Measurements from ENCODE around the gene EBP. TPM values are rescaled to one million over a fixed set of nuclear protein-coding genes. Genes with fewer than 3 reads are reported as not detected.

EBP gene
- total RNA-seq, result 100 to 1,000 TPM; 338 to 344 TPM

DNA sequence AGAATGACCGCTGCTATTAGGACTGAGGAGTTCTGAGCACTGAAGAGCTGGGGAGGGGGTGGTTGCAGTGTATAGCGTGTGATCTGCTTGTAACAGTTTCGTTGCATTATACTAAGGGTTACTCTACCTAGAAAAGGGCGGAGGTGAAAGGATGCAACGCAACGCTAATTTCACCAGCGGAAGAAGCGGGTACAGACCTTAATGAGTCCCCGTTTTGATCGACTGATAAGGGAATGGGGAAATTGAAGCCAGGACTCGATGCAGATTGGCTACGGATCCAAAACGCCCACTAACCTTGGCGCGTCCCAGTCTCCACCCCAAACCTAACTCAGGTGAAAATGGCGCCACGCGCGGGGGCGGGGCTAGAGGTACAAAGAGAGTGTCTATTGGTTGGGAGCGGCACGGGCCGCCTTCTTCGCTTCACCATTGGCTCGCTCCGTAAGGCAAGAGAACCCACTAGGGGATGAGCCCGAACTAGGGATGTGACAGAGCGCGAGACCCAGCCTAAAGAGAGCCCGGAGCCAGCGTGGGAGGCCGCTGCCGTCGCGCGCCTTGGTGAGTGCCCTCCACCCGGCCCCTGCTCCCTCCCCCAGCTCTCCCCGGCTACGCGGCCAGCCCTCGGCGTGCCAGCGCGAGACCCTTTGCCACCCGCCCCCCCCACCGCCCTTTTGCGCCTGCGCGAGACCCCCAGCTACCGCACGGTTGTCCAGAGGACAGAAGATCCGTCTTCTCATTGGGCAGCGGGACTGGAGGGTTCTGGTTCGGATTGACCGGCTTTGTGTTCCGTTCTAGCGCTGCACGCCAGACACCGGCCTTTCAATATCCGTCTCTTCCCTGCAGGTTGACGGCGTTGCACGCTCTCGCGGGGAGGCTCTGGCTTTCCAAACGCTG lies at the start of gene EBP:
TSS of gene EBP (plus strand) at position 456 of the 891 bp plus-strand sequence. CDS start 1,964 bp downstream, outside the sequence.
- DNase-seq, result peak; percentile 96
- ChIA-PET POLR2A (interaction anchor here (0.5 to 2.7 kb wide), 6 partner anchors 8 to 53 kb away, joined by 3 to 20 read pairs (median 4); partner anchors contain the start of genes RBM3, SLC38A5 and TBC1D25), CTCF (interaction anchor here (2.6 kb wide), 1 partner anchor 18 kb away, joined by 11 read pairs; the partner anchor contains the start of gene TBC1D25)
- Mint-ChIP-seq H3K4me3 (peak within 1 kb of the TSS; percentile 89), H3K36me3 (ENCODE audit: low read depth) (peaks cover 41% of the 10 kb centered on the region), H3K9me3 (ENCODE audit: insufficient read depth) (no peaks in the 10 kb centered on the region), H3K27ac (peak within 1 kb of the TSS; percentile 99), H3K4me1 (ENCODE audit: low read depth) (peaks cover 43% of the 10 kb centered on the region), H3K27me3 (ENCODE audit: low read depth) (no peaks in the 10 kb centered on the region)
- ATAC-seq, result peak; percentile 97

DNA sequence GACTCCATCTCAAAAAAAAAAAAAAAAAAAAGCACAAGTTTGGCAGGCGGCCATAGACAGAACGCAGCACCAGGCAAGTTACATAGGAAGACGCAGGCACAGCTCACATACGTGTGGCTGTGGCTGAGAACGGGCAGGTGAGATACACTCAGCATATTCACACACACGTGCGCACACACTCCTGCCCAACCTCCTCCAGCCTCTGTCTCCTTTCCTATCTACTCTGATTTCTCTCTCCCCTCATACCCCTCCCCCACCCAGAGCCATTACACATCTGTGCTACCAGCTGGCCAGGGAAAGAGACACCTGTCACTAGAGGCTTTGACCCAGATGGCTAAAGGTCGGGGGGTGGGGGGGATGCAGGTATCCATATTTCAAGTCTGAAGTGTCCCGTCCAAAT lies 49.4 kb upstream of the EBP start:
- peaks cover 48% of the 10 kb centered on the region for H3K4me1 Mint-ChIP-seq (ENCODE audit: low read depth)
- no peak for DNase-seq
- H3K9me3 Mint-ChIP-seq (ENCODE audit: insufficient read depth), result no peaks in the 10 kb centered on the region
- no peak overlapping the region for H3K4me3 Mint-ChIP-seq
- POLR2A ChIA-PET, result no interaction called here
- no peak overlapping the region for H3K27ac Mint-ChIP-seq
- no peak for ATAC-seq
- no peaks in the 10 kb centered on the region for H3K27me3 Mint-ChIP-seq (ENCODE audit: low read depth)
- CTCF ChIA-PET, result no interaction called here
- peaks cover 13% of the 10 kb centered on the region for H3K36me3 Mint-ChIP-seq (ENCODE audit: low read depth)

DNA sequence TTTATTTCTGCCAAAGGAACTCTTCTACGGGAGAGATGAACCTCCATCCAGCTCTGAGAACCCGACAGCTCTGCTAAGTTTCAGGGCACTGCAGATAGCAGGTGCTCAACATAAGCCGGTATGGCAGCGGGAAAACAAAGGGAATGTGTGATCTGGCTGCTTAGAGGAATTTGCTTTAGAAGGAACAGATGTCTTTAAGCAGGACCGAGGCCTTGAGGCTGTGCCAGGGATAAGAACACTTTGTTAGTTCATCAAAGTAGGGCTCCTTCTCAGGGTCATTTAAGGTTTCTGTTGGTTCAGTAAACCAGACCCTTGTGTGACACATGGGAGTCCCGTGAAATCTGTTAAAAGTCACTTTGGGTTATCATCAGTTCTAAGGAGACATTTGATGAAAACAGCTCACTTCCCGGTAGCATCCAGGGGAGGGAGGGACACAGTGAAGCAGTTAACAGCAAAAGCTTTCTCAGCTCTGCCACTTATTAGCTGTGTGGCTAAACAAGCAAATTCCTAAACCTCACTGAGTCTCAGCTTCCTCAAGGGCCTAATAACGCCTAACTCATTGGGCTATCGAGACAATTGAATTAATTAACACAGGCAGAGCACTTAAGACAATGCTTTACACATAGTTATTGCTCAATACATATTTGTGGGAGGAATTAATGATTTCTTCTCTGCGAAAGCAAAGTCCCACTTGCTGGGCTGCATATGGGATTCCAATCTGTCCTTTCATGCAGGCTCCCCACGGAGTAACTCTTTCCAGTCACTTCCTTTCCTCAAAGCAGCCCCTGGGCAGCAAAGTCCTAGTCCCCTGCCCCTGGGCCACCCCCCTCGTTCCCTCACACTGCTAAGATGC lies 48.5 kb upstream of the EBP start:
- DNase-seq, result no peak
- Mint-ChIP-seq H3K4me3 (no peak overlapping the region), H3K4me1 (ENCODE audit: low read depth) (peaks cover 49% of the 10 kb centered on the region), H3K9me3 (ENCODE audit: insufficient read depth) (no peaks in the 10 kb centered on the region), H3K27me3 (ENCODE audit: low read depth) (no peaks in the 10 kb centered on the region), H3K27ac (no peak overlapping the region), H3K36me3 (ENCODE audit: low read depth) (peaks cover 12% of the 10 kb centered on the region)
- ATAC-seq, result no peak
- POLR2A ChIA-PET, result interaction anchor here (1.3 kb wide), 1 partner anchor 67 kb away, joined by 7 read pairs; the partner anchor contains the start of gene TBC1D25
- CTCF ChIA-PET, result interaction anchor here (1.2 to 3.6 kb wide), 6 partner anchors 10 to 390 kb away, joined by 3 to 21 read pairs (median 4); partner anchors contain the start of gene TBC1D25

DNA sequence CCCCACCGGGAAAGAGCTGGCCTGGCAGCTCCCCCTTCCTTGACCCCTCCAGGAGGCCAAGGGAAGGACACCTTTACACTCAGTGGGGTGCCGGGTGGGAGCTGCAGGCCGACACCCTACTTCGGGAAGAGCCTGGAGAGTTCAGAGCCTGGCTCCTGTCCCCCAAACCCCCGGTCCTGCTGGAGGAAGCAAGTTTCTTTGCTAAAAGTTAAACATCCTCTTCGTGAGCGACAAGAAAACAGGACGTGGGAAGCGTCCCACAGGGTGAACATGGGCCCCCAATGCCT lies 48.0 kb upstream of the EBP start:
- ChIA-PET CTCF (interaction anchor here (0.9 to 3.6 kb wide), 7 partner anchors 10 to 390 kb away, joined by 3 to 21 read pairs (median 5); partner anchors contain the start of gene TBC1D25), POLR2A (interaction anchor here (0.8 to 1.3 kb wide), 2 partner anchors 67 to 101 kb away, joined by 4 to 7 read pairs; partner anchors contain the start of genes RBM3 and TBC1D25)
- Mint-ChIP-seq H3K27me3 (ENCODE audit: low read depth) (no peaks in the 10 kb centered on the region), H3K4me1 (ENCODE audit: low read depth) (peaks cover 53% of the 10 kb centered on the region), H3K9me3 (ENCODE audit: insufficient read depth) (no peaks in the 10 kb centered on the region), H3K36me3 (ENCODE audit: low read depth) (peaks cover 17% of the 10 kb centered on the region), H3K27ac (no peak overlapping the region), H3K4me3 (no peak overlapping the region)
- ATAC-seq (no peak), DNase-seq (no peak)

DNA sequence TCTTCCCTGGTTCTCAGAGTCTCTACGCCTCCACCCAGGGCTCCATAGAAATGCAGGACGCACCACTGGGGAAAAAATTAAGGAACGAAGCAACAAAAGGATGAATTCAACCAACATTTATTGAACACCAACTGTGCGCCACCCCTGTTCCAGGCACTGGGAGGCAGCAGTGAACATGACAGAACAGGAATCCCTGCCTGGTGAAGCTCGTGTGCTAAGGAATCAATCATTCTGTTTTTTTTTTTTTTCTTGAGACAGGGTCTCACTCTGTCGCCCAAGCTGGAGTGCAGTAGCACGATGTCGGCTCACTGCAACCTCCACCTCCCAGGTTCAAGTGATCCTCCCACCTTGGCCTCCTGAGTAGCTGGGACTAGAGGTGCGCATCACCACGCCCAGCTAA lies 47.5 kb upstream of the EBP start:
- DNase-seq (peak; percentile 49), ATAC-seq (no peak)
- H3K27me3 Mint-ChIP-seq (ENCODE audit: low read depth), result no peaks in the 10 kb centered on the region
- H3K4me3 Mint-ChIP-seq, result no peak overlapping the region
- H3K36me3 Mint-ChIP-seq (ENCODE audit: low read depth), result peaks cover 18% of the 10 kb centered on the region
- POLR2A ChIA-PET, result interaction anchor here (0.7 to 1.3 kb wide), 3 partner anchors 66 to 104 kb away, joined by 3 to 7 read pairs (median 4); partner anchors contain the start of genes RBM3 and TBC1D25
- H3K4me1 Mint-ChIP-seq (ENCODE audit: low read depth), result peaks cover 54% of the 10 kb centered on the region
- peak overlapping the region; percentile 66 for H3K27ac Mint-ChIP-seq
- CTCF ChIA-PET, result interaction anchor here (0.6 to 3.6 kb wide), 11 partner anchors 11 to 391 kb away, joined by 3 to 21 read pairs (median 4); partner anchors contain the start of genes RBM3 and TBC1D25
- H3K9me3 Mint-ChIP-seq (ENCODE audit: insufficient read depth), result no peaks in the 10 kb centered on the region

DNA sequence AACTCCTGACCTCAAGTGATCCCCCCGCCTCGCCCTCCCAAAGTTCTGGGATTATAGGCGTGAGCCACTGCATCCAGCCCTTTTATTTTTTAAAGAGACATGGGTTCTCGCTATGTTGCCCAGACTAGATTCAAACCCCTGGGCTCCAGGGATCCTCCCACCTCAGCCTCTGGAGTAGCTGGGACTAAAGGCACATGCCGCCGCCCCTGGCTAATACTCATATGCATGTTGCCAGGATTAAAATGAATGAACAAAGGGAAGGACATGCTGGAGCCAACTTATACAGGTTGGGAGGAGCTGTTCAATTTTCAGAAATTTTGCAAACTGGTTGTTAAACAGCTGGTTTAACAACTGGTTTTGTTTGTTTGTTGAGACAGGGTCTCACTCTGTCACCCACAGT lies 47.0 kb upstream of the EBP start:
- Mint-ChIP-seq H3K4me1 (ENCODE audit: low read depth) (peaks cover 52% of the 10 kb centered on the region), H3K9me3 (ENCODE audit: insufficient read depth) (no peaks in the 10 kb centered on the region), H3K4me3 (peak overlapping the region; percentile 94), H3K36me3 (ENCODE audit: low read depth) (peaks cover 19% of the 10 kb centered on the region), H3K27ac (peak overlapping the region; percentile 92), H3K27me3 (ENCODE audit: low read depth) (no peaks in the 10 kb centered on the region)
- DNase-seq, result no peak
- no peak for ATAC-seq
- ChIA-PET CTCF (interaction anchor here (0.6 to 3.6 kb wide), 10 partner anchors 19 to 391 kb away, joined by 3 to 21 read pairs (median 4); partner anchors contain the start of genes RBM3 and TBC1D25), POLR2A (interaction anchor here (0.7 to 0.8 kb wide), 3 partner anchors 47 to 104 kb away, joined by 3 to 4 read pairs (median 3); partner anchors contain the start of gene RBM3)

DNA sequence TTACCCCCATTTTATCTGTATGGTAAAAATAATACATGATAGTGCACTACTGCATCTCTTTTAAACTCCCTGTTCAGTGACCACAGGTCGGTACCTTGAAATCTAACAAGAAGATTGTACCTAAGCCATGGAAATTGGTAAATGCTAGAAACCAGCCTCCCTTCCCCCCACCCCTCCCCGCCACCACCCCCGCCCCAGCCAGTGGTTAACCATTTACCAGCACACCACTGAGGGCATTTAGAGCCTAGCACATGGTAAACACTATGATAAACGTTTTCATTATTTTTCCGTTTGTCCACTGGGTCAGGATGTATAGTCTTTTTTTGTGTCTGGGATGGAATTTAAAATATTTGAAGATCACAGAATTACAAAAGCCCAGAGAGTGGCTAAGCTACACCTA lies 46.3 kb upstream of the EBP start:
- POLR2A ChIA-PET, result interaction anchor here (0.7 kb wide), 1 partner anchor 47 kb away, joined by 3 read pairs; no protein-coding TSS in a partner anchor
- peaks cover 48% of the 10 kb centered on the region for H3K4me1 Mint-ChIP-seq (ENCODE audit: low read depth)
- H3K27me3 Mint-ChIP-seq (ENCODE audit: low read depth), result no peaks in the 10 kb centered on the region
- H3K27ac Mint-ChIP-seq, result peak overlapping the region; percentile 92
- H3K9me3 Mint-ChIP-seq (ENCODE audit: insufficient read depth), result no peaks in the 10 kb centered on the region
- H3K4me3 Mint-ChIP-seq, result peak overlapping the region; percentile 94
- H3K36me3 Mint-ChIP-seq (ENCODE audit: low read depth), result peaks cover 22% of the 10 kb centered on the region
- DNase-seq (no peak), ATAC-seq (no peak)
- CTCF ChIA-PET, result interaction anchor here (1.1 to 3.6 kb wide), 3 partner anchors 54 to 392 kb away, joined by 3 to 21 read pairs (median 10); partner anchors contain the start of gene TBC1D25

DNA sequence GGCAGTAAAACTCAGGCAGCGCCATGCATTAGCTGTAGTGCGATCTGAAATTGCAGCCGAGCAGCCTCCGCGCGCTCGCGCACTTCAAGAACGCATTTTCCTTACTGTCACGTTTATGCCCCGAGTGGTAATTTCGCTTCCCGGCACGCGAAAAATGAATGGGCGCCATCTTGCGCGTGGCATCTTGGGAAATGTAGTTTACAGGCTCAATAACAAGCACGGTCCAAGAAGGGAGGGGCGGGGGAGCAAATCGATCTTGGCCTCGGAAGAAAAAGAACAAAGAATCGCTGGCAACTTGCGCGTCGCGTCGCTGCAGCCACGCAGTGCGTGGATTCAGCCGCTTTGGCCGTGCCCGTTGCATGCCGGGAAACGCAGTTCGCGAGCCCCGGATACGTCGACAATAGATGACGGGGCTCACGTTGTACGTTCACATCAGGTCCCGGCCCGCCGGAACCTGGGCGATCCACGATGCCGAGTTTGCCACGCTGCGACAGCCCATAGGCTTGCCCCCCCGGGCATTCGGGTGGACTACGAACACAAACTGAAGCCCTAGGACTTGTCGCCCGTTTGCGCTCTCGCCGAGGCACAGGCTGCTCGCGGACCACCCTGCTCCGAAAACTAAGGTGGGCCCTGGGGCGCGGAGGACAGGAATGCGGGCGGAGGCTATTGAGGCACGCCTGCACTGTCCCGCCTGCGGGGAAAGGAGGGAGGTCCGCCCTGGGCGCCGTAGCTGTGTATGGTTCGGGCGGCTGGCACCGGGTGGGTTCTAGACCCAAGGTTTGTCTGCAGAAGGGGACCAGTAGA lies 45.6 kb upstream of the EBP start, which contains the start of gene FTSJ1:
TSS of gene FTSJ1 (plus strand) at position 426 of the 804 bp plus-strand sequence. CDS start 1,849 bp downstream, outside the sequence.
- Mint-ChIP-seq H3K27ac (peak within 1 kb of the TSS; percentile 92), H3K9me3 (ENCODE audit: insufficient read depth) (no peaks in the 10 kb centered on the region), H3K36me3 (ENCODE audit: low read depth) (peaks cover 26% of the 10 kb centered on the region), H3K4me1 (ENCODE audit: low read depth) (peaks cover 46% of the 10 kb centered on the region), H3K27me3 (ENCODE audit: low read depth) (no peaks in the 10 kb centered on the region), H3K4me3 (peak within 1 kb of the TSS; percentile 94)
- peak; percentile 93 for DNase-seq
- CTCF ChIA-PET, result interaction anchor here (2.2 to 3.6 kb wide), 2 partner anchors 64 to 393 kb away, joined by 10 to 21 read pairs; partner anchors contain the start of gene TBC1D25
- ATAC-seq, result peak; percentile 94
- POLR2A ChIA-PET, result no interaction called here

DNA sequence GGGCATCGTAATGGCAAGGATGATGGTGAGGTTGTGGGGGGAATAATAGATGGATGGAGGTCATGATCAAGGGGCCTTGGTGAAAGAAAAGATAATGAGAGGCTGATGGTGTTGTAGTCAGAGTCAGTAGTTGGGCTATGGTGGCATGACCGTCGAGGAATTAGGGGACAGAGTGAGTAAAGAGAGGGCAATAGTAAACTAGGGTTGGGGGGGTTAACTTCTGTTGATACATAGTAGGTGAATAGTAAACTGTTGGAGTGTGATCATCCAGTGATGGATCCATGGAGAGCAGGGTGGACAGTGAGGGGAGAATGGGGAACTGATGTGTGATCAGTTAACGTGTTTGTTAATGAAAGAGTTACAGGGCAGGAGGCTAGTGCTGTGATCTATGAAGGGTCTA lies 44.7 kb upstream of the EBP start:
- H3K36me3 Mint-ChIP-seq (ENCODE audit: low read depth), result peaks cover 28% of the 10 kb centered on the region
- no peaks in the 10 kb centered on the region for H3K9me3 Mint-ChIP-seq (ENCODE audit: insufficient read depth)
- POLR2A ChIA-PET, result no interaction called here
- CTCF ChIA-PET, result no interaction called here
- peak overlapping the region; percentile 92 for H3K27ac Mint-ChIP-seq
- H3K4me3 Mint-ChIP-seq, result peak overlapping the region; percentile 94
- H3K4me1 Mint-ChIP-seq (ENCODE audit: low read depth), result peaks cover 42% of the 10 kb centered on the region
- ATAC-seq (no peak), DNase-seq (no peak)
- H3K27me3 Mint-ChIP-seq (ENCODE audit: low read depth), result no peaks in the 10 kb centered on the region

DNA sequence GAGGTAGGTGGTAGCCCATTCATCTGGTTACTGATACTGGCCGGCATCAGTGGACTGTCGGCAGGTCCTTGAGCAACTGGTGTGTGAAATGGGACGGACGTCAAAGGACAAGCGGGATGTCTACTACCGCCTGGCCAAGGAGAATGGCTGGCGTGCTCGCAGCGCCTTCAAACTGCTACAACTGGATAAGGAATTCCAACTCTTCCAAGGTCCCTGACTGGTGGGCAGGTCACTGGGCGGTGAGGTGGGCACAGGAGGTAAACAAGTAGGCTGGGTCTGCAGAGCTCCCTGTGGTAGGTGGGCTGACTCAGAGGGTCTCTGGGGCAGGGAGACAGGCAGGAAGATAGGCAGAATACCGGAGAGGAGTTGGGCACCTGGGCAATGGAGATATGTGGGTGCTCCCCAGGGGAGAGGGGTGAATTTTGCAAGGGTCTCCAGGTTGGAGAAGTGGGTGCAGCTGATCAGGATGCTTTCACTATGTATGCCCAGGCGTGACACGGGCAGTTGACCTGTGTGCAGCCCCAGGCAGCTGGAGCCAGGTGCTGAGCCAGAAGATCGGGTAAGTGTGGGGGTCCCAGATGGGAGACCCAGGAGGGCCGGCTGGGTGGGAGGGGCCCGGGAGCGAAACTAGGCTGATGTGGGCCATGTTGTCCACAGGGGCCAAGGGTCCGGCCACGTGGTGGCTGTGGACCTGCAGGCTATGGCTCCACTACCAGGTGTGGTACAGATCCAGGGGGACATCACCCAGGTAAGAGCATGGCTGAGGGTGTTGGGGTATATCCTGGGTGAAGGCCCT lies 43.5 kb upstream of the EBP start:
- DNase-seq (no peak), ATAC-seq (no peak)
- Mint-ChIP-seq H3K27me3 (ENCODE audit: low read depth) (no peaks in the 10 kb centered on the region), H3K27ac (peak overlapping the region; percentile 92), H3K4me1 (ENCODE audit: low read depth) (peaks cover 41% of the 10 kb centered on the region), H3K4me3 (peak overlapping the region; percentile 94), H3K36me3 (ENCODE audit: low read depth) (peaks cover 33% of the 10 kb centered on the region), H3K9me3 (ENCODE audit: insufficient read depth) (no peaks in the 10 kb centered on the region)
- ChIA-PET CTCF (no interaction called here), POLR2A (no interaction called here)

All from activated CD8-positive, alpha-beta T cell treated with anti-CD3 and anti-CD28 coated beads, Interleukin-2, amount 10 ng/mL, durations not matched to agents 7 days and 5 days (primary cell).